Measurements from ENCODE around the gene P3R3URF.
A peak's percentile ranks its signal among the peaks of the same experiment; 100 is the strongest.
"Not testable (repeated sequence)": the region's sequence is repeated elsewhere in the genome, so short reads cannot be mapped to it uniquely, and the experiment has no call there.

P3R3URF gene

GRCh38 chr1:46176211-46176865, at the start of gene P3R3URF:
TSS of gene P3R3URF (minus strand) at chr1:46176488. CDS start at chr1:46176471, 17 bp downstream.
- no peak for DNase-seq (ENCODE audit: low read depth)

GRCh38 chr1:46224966-46225365, 48.7 kb upstream of the P3R3URF start:
- no peak overlapping the region for H3K4me3 ChIP-seq (ENCODE audit: low read depth, low read length)
- no peak for DNase-seq (ENCODE audit: low read depth)

More at GRCh38 chr1:46176211-46176865, at the start of gene P3R3URF:
- no peak within 1 kb of the TSS for H3K4me3 ChIP-seq (ENCODE audit: low read depth, low read length)

GRCh38 chr1:46223472-46223943, 47.2 kb upstream of the P3R3URF start:
- H3K4me3 ChIP-seq (ENCODE audit: low read depth, low read length), result no peak overlapping the region

GRCh38 chr1:46223055-46223454, 46.8 kb upstream of the P3R3URF start:
- not testable (repeated sequence) for DNase-seq (ENCODE audit: low read depth); H3K4me3 ChIP-seq (ENCODE audit: low read depth, low read length)

More at GRCh38 chr1:46223472-46223943, 47.2 kb upstream of the P3R3URF start:
- DNase-seq (ENCODE audit: low read depth), result peak; percentile 68

GRCh38 chr1:46221749-46222148, 45.5 kb upstream of the P3R3URF start:
- DNase-seq (ENCODE audit: low read depth), result no peak
- H3K4me3 ChIP-seq (ENCODE audit: low read depth, low read length), result no peak overlapping the region

GRCh38 chr1:46220808-46221207, 44.5 kb upstream of the P3R3URF start:
- no peak overlapping the region for H3K4me3 ChIP-seq (ENCODE audit: low read depth, low read length)
- DNase-seq (ENCODE audit: low read depth), result no peak

GRCh38 chr1:46219551-46220520, 43.5 kb upstream of the P3R3URF start:
- DNase-seq (ENCODE audit: low read depth), result no peak
- H3K4me3 ChIP-seq (ENCODE audit: low read depth, low read length), result no peak overlapping the region

- DNase-seq (ENCODE audit: low read depth), result no peak
- no peak overlapping the region for H3K4me3 ChIP-seq (ENCODE audit: low read depth, low read length)
Observed at GRCh38 chr1:46218443-46218842, 42.2 kb upstream of the P3R3URF start.

- DNase-seq (ENCODE audit: low read depth), result no peak
- H3K4me3 ChIP-seq (ENCODE audit: low read depth, low read length), result no peak overlapping the region
Observed at GRCh38 chr1:46215504-46215903, 39.2 kb upstream of the P3R3URF start.

GRCh38 chr1:46211051-46211450, 34.8 kb upstream of the P3R3URF start:
- DNase-seq (ENCODE audit: low read depth), result no peak
- H3K4me3 ChIP-seq (ENCODE audit: low read depth, low read length), result no peak overlapping the region

- no peak for DNase-seq (ENCODE audit: low read depth)
- H3K4me3 ChIP-seq (ENCODE audit: low read depth, low read length), result no peak overlapping the region
Observed at GRCh38 chr1:46210561-46210960, 34.3 kb upstream of the P3R3URF start.

- no peak overlapping the region for H3K4me3 ChIP-seq (ENCODE audit: low read depth, low read length)
- no peak for DNase-seq (ENCODE audit: low read depth)
Observed at GRCh38 chr1:46206399-46206798, 30.1 kb upstream of the P3R3URF start.

GRCh38 chr1:46205791-46206190, 29.5 kb upstream of the P3R3URF start:
- no peak for DNase-seq (ENCODE audit: low read depth)
- no peak overlapping the region for H3K4me3 ChIP-seq (ENCODE audit: low read depth, low read length)

- H3K4me3 ChIP-seq (ENCODE audit: low read depth, low read length), result no peak overlapping the region
- DNase-seq (ENCODE audit: low read depth), result no peak
Observed at GRCh38 chr1:46205141-46205540, 28.9 kb upstream of the P3R3URF start.

GRCh38 chr1:46204406-46204742, 28.1 kb upstream of the P3R3URF start:
- no peak for DNase-seq (ENCODE audit: low read depth)
- H3K4me3 ChIP-seq (ENCODE audit: low read depth, low read length), result peak overlapping the region; percentile 75

GRCh38 chr1:46203738-46204405, 27.6 kb upstream of the P3R3URF start:
- DNase-seq (ENCODE audit: low read depth), result no peak
- peak overlapping the region; percentile 75 for H3K4me3 ChIP-seq (ENCODE audit: low read depth, low read length)

GRCh38 chr1:46199233-46199749, 23.0 kb upstream of the P3R3URF start:
- DNase-seq (ENCODE audit: low read depth), result no peak
- H3K4me3 ChIP-seq (ENCODE audit: low read depth, low read length), result no peak overlapping the region

GRCh38 chr1:46197964-46198811, 21.9 kb upstream of the P3R3URF start, which contains the start of gene POMGNT1:
TSS of gene POMGNT1 (minus strand) at chr1:46198434. CDS start at chr1:46197821, 613 bp downstream.
- H3K4me3 ChIP-seq (ENCODE audit: low read depth, low read length), result peak within 1 kb of the TSS; percentile 72
- DNase-seq (ENCODE audit: low read depth), result no peak

- H3K4me3 ChIP-seq (ENCODE audit: low read depth, low read length), result peak overlapping the region; percentile 72
- DNase-seq (ENCODE audit: low read depth), result no peak
Observed at GRCh38 chr1:46197560-46197963, 21.3 kb upstream of the P3R3URF start.
